Measurements from ENCODE around the gene LRP1-AS.

The LRP1-AS gene

DNA sequence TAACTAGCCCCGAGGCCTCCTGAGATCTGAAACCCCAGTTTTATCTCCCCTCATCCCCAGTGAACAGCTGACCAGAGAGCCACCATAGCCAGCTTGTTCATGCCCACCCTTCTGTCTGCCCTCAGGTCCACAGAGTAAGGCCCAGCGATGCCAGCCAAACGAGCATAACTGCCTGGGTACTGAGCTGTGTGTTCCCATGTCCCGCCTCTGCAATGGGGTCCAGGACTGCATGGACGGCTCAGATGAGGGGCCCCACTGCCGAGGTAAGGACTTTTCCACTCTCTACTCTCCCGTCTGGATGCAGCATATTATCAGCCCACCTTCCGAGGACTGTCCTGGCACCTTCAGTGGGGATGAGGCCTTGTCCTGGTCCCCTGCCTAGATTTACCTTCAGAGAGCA lies 6.2 kb downstream of the LRP1-AS start:
- no peak for DNase-seq (ENCODE audit: low read depth in 2 of 2)

DNA sequence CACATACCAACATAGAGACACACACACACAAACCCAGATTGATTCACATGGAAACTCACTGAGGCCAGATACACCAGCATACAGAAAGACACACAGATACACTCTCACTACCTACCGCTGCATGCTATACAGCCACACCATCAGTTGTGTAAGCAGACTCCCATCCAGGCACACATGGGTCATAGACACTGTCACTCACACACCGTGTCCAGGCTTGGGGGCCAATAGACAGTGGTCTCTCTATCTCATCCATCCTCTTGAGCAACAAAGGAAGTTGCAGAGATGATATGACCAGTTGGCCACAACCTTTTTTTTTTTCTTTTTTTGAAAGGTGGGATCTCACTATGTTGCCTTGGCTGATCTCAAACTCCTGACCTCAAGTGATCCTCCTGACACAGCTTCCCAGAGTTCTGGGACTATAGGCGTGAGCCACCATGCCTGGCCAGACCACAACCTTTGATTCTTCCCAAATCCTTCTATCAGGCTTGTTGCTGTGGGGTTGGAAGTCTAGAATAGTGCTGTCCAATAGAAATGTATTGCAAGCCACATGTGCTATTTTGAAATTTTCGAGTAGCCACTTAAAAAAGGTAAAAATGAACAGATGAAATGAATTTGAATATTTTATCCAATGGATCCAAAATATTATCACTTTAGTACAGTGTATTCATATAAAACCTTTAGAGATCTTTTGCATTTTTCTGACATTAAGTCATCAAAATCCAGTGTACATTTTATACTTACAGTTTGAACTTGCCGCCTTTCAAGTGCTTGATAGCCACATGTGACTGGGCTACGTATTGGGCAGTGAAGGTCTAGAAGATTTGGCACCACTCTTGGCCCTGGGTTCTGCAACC lies 7.4 kb downstream of the LRP1-AS start:
- no peak for DNase-seq (ENCODE audit: low read depth in 2 of 2)

DNA sequence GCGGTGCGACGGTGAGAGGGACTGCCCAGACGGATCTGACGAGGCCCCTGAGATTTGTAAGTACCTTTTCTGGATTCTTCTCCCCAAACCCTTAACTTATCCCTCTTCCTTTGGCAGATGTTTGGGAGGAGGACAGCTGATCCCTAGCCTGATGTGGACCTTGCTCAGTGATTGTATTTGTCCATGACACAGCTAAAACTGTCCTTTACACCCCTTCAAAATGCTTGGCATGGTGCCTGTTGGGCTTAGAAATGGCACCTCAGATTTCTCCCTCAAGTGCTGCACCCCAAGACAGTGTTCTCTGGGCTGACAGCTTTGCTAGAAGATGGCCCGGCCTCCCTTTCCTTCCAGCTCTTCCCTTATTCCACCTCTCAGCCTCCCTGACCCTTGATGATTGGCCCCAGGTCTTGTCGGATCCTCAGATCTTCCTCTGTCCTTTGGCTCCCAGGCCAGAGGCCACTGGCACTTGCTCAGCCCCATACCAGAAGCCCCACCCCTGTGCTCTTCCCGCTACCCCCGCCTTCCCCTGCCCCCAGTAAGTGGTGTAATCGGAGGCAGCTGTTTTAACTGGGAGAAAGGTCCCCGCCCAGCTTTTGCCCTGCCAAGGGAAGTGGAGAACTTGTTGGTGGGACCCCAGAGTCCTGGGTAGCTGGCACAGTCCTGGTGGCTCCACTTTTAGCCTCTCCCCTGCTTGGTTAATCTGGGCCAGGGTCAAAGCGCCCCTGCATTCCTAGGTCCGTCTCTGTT lies 8.7 kb downstream of the LRP1-AS start:
- no peak for DNase-seq (ENCODE audit: low read depth in 2 of 2)

DNA sequence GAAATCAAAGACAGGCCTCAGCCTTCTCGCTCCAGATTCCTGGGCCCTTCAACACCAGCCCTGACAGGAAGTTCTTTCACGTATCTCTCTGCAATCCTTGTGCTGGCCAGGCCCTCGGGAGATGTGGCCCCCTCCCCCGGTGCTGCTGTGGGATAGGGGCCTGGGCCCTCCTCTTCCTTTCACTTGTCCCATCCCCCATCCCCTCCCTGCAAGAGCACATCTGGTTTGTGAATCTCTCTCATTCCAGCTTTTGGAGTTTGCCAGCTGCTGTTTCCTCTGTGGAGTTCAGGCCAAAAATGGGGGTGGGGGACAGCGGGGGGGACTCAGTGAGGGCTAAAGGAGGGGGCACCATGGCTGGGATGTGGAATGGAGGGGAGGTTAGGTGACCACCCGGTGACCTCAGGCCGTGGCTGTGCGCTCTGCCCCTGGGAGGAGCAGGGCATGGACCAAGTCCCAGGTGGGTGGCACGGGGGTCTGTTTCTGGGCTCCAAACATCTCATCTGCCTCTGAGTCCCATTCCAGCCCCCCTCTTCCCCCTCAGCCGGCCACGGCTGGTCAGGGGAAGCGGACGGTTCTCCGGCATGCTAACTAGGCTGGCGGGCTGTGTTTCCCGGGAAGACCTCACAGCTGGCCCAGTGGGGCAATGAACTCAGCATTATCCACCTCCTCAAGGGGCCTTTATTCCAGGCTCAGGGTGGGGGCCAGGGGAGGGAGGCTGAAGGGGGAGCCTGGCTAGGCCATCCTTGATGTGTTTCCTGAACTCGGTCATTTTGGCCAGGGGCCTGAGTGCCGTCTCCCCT lies 11.7 kb downstream of the LRP1-AS start:
- DNase-seq (ENCODE audit: low read depth in 2 of 2): no peak

DNA sequence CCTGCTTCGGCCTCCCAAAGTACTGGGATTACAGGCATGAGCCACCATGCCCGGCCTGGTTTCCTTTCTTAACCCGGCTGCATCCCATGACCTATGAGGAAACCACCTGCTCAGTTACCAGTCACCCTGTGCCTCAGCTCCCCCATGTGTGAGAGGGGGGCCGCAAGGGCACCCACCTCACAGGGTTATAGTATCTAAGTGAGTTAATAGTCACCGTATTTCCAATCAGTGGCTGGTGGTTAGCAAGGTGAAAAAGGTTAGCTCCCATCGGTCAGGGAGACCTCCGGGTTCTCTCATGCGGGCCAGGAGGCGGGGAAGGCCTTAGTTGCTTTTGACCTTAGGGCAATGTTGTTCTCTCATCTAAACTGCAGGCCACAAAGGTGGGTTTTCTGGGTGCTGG lies 12.5 kb downstream of the LRP1-AS start:
- no peak for DNase-seq (ENCODE audit: low read depth in 2 of 2)

DNA sequence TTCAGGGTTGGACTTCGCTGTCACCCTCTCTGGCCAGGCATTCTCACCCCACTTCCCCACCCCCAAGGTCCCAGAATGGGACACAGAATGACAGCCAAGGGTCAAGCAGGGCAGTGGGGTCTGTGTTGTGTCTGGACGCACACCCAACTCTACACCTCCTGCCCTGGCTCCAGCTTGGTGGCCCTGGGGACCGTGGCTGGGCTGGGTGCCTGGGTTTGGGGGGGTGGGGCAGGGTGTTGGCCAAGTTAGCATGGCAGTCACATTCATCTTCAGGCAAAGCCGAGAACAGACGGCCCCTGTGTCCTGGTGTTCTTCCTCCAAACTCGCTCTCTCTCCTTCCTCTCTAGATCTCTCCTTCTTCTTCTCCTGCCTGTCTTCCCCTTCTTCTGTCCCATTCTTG lies 13.5 kb downstream of the LRP1-AS start:
- DNase-seq (ENCODE audit: low read depth in 2 of 2): no peak

DNA sequence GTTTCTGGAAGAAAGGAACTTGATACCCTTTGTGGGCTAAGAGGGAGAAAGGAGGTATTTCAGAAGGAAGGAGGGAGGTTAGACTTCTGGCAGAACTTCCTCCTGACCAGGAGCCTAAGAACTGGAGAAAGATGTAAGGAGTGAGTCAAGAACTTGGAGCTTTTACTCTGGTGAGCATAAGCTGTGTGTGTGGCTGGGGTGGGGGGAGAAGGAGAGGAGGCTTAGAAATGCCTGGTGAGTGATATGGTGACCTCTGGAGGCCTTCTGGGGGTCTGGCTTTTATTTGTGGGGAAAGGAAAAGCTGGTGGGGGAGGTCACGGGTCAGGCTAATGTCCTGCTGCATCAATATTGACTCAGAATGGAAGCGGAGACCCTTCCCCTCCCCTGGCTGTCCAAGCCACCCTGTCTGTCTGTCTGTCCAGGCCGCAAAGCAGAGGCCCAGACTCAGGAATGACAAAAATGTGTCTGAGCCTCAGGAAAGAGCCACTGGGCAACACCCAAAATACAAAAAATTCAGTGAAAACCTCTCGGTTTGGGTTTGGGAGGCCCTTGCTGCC lies 14.3 kb downstream of the LRP1-AS start:
- no peak for DNase-seq (ENCODE audit: low read depth in 2 of 2)

DNA sequence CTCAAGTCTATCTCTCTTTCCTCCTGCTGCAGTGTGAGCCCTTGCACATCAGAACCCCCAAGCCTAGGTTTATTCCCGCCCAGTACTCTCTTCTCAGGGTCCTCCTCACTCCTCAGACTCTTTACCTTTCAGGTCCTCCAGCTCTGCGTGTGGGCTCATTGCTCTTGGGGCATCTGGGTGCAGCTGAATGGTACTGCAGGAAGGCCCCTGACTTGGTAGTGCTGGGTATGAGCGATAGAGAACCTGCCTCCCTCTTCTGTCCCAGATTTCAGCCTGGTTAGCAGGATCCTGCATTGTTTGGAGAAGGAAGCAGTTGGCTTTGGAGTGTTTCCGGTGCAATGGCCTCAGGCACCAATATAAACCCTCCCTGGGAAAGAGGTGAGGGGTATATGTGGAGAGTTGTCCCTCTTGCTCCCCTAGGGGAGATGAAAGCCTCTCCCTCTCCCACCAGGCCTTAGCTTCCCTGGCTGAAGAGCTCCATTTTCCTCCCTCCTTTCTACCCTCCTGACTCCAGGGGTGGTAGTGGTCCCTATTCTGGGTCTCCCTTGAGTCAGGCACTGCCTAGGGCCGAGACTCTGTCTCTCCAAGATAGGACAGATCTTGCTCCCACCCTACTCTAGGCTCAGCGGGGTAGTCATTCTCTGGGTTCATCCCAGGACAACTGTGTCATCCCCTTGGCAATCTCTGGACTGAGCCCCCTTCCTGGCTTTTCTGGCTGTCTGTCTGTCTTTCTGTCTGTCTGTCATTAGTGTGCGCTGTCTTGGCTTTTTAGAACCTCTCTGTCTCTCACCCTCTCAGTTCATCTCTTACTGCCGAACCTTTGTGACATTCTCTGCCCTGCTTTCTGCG lies 15.3 kb downstream of the LRP1-AS start:
- no peak for DNase-seq (ENCODE audit: low read depth in 2 of 2)

DNA sequence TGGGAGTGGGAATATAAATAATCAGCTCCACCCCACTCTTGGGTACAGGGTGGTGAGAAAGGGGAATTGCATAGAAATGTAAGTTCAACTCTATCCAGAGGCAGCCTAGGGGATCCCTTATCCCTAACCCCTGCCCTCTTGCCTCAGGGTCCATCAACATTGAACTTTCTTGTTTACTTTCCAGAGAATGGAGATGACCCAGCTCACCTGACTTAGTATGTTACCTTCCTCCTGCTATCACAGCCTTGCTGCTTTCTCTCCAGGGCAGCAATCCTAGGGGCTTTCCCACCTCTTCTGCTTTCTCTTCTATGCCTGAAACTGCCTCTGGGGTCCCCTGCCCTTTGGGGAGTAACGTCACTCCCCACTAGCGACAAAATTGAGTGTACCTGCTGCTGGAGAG lies 16.5 kb downstream of the LRP1-AS start:
- no peak for DNase-seq (ENCODE audit: low read depth in 2 of 2)

DNA sequence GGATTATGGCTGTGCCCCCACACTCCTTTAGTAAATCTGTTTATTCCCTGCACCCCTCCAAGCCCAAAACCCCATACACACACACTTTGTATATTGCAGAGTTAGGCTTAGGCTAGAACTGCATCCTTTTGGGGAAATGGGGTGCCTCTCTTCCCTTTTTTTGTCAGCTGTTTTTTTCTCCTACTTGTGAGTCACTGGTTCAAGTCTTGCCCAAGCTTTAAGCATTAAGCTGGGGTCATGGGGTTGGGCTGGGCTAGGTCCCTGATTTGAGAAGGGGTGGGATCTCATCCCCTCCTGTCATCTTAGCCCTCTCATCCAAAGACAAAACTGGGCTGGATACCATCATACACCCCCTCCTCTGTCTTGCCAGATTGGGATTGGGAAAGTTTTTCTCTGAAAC lies 17.5 kb downstream of the LRP1-AS start:
- DNase-seq (ENCODE audit: low read depth in 2 of 2): no peak

DNA sequence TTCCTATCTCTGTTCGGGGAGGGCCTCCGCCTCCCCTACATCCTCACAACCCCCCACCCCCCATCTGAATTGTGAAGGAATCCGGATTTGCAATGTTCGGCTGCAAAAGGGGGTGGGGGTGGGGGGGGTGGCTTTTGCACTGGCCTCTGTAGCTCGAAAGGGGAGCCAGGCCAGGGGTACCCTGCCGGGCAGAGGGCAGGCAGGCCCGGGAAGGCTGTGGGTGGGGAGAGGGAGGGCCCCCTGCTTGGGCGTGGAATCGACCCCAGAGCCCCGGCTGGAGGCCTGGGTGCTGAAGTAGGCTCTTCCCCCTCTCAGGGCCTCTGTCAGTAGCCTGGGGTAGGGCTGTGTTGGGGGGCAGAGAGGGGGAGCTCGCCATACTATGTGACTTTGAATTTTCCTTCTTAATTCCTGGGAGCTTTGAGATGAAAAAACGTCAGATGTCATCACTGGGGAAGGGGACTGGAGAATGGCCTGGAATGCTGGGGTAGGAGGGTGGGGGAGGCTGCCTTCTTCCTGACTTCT lies 18.0 kb downstream of the LRP1-AS start:
- no peak for DNase-seq (ENCODE audit: low read depth in 2 of 2)

DNA sequence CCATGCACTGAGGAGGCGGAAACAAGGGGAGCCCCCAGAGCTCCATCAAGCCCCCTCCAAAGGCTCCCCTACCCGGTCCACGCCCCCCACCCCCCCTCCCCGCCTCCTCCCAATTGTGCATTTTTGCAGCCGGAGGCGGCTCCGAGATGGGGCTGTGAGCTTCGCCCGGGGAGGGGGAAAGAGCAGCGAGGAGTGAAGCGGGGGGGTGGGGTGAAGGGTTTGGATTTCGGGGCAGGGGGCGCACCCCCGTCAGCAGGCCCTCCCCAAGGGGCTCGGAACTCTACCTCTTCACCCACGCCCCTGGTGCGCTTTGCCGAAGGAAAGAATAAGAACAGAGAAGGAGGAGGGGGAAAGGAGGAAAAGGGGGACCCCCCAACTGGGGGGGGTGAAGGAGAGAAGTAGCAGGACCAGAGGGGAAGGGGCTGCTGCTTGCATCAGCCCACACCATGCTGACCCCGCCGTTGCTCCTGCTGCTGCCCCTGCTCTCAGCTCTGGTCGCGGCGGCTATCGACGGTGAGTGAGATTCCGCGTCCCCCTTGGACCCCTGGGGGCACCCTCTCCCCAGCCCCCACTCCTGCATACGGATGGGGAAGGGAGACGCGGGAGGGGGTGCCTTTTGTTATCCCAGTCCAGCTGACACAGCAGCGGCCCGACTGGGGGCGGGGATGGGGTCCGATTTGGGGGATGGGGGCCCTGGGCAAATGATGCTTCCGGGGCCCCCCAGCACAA lies 18.7 kb downstream of the LRP1-AS start:
- DNase-seq (ENCODE audit: low read depth in 2 of 2): no peak

DNA sequence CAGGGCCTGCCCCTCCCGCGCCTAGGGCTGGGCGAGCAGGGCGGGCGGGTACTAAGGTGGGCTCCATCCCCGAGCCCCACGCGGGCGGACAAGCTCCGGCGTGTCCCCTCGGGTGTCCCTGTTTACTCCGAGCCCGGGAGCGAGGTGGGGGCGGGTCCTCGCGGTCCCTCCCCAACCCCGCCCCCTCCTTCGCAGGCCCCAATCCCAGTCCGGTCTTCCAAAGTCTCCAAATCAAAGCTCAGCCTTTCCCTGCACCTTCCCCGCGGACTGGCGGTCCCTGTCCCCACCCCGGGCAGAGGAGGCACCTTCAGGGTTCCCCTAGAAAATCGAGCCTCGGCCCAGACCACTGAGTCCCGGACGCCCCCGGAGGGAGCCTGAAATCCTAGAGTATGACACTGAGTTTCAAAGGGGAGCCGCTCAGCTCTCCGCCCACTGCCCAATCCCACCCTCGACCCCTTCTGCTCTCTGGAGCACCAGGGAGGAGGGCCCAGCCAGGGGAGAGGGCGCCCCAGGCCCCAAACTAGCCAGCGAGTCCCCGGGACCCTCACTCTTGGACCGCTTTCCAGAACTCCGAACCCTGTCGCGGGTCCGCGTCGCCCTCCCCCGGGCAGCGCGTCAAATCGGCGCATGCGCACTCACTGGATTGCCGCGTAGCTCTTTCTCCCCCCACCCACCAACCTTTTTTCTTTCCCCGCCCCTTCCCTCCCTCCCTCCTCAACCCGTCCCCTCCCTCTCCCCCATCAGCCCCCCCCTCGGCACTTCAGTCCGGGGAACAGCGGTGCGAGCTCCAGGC lies 19.5 kb downstream of the LRP1-AS start, which contains the start of gene LRP1:
Gene LRP1 (plus strand): TSS at position 758 of the 793 bp plus-strand sequence. CDS start 482 bp downstream, outside the sequence.
- DNase-seq (ENCODE audit: low read depth in 2 of 2): peak; percentile 62 to 71

DNA sequence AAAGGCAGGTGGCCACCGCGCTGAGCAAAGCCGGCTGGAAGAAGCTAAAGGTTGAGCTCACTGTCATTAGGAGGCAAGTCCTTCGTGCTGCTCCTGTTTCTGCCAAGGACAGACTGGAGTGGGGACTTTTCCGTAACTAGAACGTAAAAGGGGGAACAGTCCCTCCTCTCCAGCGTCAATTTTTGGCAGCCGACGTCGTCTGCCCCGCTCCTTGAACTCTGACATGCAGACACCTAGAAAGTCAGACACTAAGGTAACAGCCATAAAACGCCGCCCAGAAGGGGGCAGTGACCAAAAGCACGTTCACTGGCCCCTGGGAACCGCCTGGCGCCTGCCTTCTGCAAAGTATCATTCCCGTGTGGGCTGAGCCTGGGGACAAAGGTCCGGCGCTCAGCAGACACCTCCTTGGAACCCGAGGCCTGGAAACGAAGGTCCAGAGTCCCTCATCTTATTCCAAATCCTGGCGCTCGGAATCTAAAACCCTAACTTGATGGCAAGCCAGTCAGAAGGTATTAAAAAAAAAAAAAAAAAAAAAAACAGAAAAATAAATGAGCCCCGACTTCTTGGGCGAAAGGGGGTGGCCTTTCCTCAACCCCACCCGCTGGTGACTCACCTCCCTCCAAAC lies 20.2 kb downstream of the LRP1-AS start:
- peak; percentile 60 to 72 for DNase-seq (ENCODE audit: low read depth in 2 of 2)

DNA sequence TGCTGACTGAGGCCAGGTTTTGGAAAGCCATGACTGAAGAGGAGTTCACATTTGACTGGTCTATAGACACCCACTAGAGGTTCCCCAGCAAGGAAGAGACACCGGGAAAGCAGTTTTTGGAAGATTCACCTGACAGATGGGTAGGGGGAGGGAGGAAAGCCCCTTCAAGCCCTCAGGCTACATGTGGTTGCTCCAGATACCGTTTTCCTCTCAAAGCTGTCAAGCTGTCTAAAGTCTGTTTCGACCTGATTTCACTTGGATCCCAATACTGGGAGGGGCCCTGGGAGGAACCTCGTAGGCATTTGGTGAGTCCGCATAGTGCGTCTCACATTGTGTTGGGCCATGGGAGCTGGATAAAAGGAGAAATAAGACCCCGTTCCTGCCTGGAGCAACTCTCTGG lies 20.9 kb downstream of the LRP1-AS start:
- DNase-seq (ENCODE audit: low read depth in 2 of 2): no peak

DNA sequence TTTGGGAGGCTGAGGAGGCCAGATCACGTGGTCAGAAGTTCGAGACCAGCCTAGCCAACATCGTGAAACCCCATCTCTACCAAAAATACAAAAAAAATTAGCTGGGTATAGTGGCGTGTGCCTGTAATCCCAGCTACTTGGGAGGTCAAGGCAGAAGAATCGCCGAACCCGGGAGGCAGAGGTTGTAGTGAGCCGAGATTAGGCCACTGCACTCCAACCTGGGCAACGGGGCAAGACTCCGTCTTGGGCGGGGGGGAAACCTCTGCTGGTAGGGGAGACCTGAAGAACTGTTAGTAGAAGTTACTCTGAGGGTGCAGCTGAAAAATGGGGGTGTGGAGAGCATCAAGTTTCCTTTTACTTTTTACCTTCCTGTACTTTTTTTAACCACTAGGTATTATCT lies 21.4 kb downstream of the LRP1-AS start:
- no peak for DNase-seq (ENCODE audit: low read depth in 2 of 2)

DNA sequence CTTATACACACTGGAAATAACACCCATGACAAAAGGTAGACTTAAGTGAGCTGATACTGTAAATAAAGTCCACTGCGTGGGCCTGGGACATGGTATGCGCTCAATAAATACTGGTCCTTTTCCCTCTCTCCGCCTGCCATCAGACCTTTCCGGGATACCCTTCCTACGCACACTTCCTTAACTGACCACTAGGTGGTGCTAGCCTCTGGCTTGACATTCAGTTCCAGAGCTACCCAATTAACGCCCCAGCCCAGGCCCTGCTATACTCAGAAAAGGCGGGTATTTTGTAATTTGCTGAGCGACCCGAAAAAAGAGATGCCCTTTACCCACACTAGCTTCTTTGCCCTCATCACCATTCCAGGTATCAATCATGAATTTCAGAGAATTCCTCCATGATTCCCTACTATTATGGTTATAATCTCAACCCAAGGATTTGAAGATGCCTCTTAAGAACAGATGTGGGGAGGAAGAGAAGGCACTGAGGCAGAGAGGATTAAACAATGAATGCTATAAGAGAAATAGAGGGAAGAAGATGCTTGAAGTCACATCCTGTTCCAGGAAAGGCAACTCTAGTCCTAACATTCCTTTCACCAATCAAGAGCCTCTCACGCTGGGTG lies 23.1 kb downstream of the LRP1-AS start:
- peak; percentile 55 to 62 for DNase-seq (ENCODE audit: low read depth in 2 of 2)

DNA sequence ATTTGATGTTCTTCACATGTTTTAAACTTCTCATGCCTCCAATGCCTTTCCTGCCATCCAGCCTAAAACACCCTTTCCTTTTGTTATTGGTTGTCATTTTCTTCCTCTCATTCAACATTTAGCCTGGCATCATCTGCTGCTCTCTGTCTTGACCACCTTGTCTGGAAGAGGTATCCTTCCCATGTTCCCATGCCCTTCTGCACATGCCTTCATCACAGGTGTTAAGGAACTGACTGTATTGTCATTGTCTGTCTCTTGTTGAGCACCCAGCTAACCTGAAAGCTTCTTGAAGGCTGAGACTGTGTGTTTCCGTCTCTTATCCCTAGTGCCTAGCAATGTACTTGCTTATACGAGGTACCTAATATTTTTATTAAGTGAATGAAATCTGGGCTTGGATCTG lies 23.6 kb downstream of the LRP1-AS start:
- no peak for DNase-seq (ENCODE audit: low read depth in 2 of 2)
